Keratinocyte (primary cell): ENCODE data around the gene RHOB.

Experiments
- CTCF ChIP-seq, 3 experiments: IDR thresholded peaks in 1 of 3; conservative IDR thresholded peaks in 1 of 3; optimal IDR thresholded peaks in 1 of 3; 2 replicates in 2 of 3; 3 replicates in 1 of 3; pipeline versions ENCODE3 to v1.5.1; 2011; ENCODE audit warnings: low read length in 3 of 3, mild to moderate bottlenecking in 3 of 3, moderate library complexity in 2 of 3, control low read depth in 1 of 3, inconsistent platforms in 1 of 3; ENCODE audit not compliant: insufficient read depth in 2 of 3; ENCODE audit errors: extremely low read depth in 1 of 3
- EZH2 ChIP-seq: IDR thresholded peaks from one replicate; pipeline ENCODE4 v1.6.1; 2012; ENCODE audit warnings: inconsistent platforms, mild to moderate bottlenecking, low read length, moderate library complexity

GRCh38 chr2:20469595-20469994 is 22.7 kb downstream of the RHOB start:
- TF ChIP-seq CTCF (optimal IDR thresholded peaks at IDR 0.05 in 1 of 3, IDR thresholded peaks at IDR 0.05 in 1 of 3, conservative IDR thresholded peaks at IDR 0.05 in 1 of 3; ENCODE audit: extremely low read depth in 1 of 3, insufficient read depth in 2 of 3, low read length in 3 of 3) = no peak
- no peak for TF ChIP-seq EZH2
